HG03521 (cell line): ENCODE results near the gene ITPR1.

Experiments used
- ATAC-seq: cut with Tn5 transposase; IDR thresholded peaks from one replicate; pipeline ENCODE4 v1.9.1; 2021; ENCODE audit warnings: mild to moderate bottlenecking, moderate library complexity; ENCODE audit not compliant: unreplicated experiment

Gene ITPR1

DNA sequence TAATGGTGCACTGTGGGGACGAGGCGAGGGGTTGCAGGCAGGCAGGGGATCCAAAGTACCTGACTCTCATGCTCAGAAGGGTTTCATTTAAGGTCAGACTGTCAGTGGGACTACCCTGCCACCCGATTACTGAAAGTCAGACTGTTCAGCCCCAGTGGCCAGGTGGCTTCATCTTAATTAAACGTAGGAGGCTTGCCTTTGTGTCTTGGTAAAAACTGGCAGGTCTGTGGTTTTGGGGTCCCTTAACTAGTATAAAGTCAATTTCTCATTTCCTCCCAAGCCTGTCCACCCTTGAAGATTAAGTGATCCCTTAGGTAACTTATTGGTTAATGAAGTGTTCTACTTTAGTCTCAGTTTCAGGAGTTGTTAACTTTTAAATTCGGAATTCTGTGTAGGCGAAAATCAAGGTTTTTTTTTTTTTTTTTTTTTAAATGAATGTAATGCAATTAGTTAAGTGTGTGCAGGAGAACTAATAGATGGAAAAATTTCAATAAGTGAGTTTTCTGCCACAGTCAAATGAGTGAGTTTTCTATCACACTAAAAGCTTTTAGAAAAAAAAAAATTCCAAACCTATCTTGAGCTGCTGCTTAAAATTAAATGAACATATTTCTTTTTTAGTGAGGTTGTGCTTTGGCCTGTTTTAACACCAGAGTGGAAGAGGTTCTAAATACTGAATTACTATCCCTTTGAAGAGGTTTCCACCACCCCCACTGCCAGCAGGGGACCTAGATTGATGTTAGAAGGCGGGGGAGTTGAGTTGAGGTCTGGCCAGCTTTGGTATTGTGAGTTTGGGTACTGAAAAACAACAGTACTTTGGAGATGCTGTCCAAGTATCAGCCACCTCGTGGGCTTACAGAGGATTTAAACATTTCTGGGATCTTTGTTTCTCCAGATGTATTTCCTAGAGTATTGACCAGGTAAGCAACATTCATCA, 15.2 kb downstream of the ITPR1 start:
- ATAC-seq: peak; percentile 52

DNA sequence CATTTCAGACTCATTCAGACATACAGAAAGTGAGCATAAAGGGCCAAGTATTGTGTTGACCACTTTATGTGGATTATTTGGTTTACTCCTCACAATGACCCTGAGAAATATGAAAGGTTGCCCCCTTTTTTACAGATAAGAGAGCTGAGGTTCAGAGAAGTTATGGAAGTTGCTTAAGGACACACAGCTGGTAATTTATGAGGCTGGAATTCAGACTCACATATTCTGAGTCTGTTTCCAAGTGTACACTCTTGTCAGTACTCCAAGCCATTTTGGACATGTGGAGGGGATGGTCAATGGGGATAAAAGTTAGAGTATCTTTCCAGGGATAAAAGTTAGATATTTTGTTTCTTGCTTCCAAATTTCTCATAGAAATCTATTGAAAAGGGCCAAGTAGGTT, 15.9 kb downstream of the ITPR1 start:
- no peak for ATAC-seq

DNA sequence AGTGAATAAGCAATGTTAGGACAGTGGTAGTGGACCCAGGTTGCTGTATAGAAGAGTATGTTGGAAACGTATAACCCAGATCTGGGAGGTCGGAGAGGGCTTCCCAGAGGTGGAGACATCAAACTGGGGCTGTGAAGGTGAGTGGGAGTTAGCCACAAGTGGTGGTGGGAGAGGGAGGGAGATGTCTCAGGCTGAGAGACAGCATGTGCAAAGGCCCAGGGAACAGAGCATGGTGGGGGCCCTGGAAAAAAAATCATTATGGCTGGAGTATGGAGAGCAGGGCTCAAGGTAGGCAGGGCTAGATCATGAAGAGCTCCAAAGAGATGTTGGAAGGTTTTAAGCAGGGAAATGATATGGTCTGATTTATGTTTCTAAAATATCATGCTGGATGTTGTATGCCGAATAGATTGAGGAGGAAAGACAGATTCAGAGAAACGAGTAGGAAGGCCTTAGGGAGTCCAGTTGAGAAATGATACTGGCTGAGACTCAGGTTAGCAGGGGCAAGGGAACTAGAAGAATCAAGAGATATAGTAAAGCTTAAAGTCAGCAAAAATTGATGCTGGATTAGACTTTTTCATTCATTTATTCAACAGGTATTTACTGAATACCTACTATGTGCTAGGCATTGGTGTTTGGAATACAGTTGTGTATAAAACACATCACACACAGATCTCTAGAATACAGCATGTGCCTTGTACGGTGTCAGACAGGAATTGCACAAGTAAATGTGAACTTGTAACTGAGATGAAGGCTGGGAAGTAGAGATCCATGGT, 17.0 kb downstream of the ITPR1 start:
- ATAC-seq: no peak

DNA sequence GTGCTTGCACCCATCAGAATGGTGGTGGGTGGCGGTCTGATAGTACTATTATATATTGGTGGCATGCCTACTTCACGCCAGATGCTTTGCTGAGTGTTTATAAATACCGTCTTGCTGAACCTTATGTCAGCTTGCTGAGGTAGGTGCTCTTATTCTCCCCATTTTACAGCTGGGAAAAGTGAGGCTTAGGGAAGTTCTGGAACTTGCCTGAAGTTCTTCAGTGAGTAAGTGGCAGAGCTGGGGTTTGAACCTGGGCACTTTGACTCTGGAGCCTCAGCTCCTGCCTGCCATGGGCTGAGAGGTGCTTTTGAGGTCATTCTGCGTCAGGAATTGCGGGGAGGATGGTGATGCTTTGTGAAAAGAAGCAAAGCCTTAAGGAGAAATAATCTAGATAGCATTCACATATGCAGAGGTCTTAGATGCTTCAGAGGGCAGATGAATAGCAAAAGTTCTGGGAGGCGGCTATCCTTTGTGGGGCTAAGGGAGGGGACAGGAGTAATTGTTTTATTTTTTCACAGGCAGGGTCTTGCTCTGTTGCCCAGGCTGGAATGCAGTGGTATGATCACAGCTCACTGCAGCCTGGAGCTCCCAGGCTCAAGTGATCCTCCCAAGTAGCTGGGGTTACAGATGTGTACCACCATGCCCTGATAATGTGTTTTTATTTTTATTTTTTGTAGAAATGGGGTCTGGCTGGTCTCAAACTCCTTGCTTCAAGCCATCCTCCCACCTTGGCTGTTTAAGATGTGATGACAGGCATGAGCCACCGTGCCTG, 18.5 kb downstream of the ITPR1 start:
- ATAC-seq: no peak

DNA sequence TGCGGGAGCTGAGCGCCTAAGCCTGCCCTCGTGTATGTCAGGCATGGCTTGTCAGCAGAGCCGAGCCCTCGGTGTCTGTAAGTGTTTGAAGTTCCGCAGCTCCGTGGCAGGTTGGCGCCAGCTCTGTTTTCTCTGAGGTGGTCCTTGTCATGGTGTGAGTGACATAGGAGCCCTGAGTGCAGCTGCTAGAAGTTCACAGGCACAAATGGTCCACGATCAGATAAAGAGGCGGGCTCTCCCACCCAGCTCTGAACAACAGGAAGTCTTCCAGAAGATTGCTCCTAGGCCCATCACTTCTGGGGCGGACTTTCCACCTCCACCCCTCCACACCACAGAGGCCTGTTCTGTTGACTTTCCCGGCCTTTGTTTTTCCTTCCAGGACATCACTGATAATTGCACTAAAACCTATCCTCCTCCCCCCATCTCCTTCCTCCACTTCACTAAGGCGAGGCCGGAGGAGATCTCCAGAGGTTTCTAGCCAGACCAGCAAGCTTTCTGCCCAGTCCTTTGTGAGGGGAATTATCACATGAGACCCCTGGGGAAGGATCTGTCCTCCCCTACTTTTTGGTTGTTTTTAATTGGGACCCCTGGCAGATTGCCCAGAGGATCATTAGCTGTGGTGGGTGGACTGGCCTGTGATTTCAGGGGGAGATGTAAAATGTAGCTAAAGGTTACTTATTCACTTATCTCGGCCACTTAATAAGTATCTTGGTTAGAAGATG, 19.9 kb downstream of the ITPR1 start:
- ATAC-seq: no peak

DNA sequence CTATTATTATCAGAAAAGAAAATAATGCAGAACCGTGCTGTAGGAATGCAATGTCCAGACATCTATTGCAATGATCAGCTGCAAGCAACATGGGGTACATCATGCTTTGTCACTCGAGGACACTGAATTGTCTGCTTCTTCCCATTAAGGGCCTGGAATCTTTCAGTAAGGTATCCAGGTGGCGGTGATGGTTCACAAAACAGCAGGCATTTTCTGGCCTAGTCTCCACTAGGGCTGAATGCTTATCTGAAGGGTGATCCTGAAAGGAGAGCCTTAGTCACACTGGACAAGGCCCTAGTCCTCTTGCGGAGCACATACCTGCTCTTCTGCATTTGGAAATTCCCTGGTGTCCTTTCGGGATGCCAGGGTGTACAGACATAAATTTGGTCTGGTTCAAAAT, 21.2 kb downstream of the ITPR1 start:
- no peak for ATAC-seq

DNA sequence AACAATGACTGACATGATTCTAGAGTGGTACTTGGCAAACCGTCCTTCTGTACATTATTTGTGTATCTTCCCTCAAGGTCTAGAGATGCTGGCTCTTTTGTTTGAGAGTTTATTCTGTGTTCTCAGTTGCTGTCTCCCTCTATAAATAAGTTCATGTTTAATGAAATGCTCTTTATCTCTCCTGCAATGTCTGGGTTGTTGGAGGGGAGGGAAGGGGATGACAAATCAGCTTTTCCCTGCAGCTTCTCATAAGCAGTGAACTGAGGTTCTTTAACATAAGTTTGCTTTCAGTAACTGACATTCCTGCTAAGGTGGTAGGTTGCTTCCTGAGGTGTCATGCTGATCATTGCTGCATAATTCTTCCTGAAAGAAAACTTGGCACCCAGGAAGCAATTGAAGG, 21.8 kb downstream of the ITPR1 start:
- ATAC-seq: no peak

DNA sequence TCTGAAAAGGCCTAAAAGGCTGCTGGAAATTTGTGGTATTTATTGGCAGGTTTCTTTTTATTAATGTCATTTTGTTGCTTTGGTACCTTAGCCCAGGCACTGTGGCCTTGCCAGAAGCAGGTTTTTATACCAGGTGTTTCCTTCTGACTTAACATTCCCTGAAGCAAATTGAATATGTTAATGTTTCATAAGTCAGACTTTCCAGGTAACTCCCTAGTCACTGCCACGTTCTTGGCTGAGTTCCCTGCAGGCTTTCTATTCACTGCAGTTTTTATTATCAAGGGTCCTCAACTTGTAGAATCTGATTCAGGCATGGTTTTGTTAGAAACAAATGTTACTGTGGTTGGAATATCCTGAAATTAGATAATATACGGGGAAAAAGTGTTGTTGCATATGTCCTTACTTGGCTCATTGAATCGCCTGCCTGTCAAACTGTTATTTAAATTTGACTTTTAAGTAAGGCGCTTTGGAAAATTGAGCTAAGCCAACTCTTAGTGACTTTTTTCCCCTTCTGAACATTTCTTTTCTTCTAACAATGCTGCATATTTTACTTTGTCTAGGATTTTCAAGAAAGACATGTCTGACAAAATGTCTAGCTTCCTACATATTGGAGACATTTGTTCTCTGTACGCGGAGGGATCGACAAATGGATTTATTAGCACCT, 22.9 kb downstream of the ITPR1 start:
- ATAC-seq: no peak

DNA sequence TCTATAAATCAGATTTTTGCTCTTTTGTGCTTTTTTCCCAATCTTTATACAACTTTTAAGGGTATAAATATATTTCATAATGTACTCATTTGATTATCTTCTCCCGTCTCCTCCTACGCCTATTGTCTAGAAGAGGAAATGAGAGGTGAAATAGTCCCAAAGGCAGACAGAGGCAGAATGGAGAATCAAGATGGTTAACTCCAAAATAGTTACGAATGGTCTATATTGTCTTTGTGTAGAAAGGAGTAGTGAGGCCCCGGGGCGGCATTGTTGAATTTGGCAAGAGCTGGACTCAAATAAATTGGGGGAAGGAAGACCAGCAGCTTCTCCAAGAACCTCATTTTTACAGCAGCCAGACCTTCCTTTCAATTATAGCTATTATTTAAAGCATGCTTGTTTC, 23.9 kb downstream of the ITPR1 start:
- ATAC-seq: no peak

DNA sequence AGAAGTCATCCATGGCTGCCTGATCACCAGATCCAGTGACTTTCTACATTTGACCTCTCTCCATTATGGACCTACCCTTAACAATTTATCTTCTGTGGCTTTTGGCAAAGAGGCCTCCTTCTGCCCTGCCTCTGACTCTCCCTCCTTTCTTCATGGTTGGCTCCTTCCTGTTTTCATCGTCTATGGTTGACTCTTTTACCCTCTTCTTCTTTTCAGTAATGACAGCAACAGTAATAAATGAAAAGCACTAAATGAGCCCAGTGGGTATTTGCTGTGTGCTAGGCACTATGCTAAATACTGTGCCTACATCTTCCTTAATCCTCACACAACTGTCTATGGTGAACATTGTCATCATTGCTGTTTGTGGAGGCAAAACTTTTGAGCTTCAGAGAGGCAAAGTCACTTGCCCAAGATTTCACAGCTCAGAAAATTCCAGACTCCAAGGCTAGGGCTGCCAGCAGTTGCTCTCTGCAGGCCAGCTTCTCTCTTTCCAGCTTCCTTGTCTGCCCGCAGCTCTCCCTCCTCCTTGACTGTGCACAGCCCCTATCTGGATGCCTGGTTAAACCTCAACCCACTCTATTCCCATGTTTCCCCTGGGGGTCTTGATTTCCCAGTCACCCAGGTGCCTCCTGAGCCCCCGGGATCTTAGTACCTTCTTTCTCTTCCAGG, 24.6 kb downstream of the ITPR1 start:
- no peak for ATAC-seq

DNA sequence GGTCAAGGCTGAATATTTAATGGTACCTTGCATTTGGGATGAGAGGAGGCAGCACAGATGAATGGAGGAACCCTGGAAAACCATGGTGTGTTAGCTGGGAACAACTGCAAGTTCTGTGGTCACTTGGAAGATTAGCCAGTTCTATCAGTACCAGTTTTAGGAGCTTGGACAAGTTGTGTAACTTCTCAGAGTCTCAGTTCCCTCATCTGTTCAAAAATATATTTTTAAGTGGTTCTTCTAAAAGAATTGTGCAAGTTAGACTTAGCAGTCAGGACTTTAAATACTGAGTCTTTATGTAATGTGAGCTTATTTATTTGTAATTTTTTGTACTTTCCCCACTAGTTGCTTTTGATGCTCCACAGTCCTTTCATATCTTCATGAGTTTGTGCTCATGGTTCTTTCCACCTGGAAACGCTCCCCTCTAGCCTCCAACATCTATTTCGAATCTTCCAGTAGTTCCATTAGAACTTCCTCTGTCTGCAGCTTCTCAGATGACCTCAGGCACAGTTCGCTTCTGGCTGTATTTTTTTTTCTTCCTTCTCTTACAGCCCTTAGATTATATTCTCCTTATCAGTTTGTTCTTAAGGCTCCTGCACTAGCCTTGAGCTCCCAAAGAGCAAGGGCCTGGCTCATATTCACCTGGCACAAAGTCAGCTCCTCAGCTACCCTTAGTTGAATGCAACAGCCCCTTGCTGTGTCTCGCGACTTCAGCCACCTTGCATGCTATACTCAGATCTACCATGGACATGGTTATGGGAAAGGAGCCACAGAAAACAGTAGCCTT, 27.1 kb downstream of the ITPR1 start:
- ATAC-seq: no peak

DNA sequence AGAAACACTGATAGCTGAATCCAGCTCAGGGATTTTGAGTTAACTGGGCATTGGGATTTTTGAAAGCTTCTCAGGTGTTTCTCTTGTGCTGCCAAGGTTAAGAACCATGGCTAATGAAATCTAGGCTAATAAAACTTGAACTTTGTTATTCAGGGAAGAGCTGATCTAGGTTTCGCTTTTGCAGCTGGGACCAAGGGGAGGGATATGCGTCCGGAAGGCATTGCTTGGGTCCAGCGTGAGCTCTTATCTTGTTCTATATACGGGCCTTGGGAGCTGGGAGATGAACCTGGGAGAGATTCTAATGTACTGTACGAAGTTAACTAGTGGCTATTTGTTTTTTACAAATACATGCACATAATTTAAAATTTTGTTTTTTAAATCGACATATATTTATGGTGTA, 29.8 kb downstream of the ITPR1 start:
- ATAC-seq: no peak

DNA sequence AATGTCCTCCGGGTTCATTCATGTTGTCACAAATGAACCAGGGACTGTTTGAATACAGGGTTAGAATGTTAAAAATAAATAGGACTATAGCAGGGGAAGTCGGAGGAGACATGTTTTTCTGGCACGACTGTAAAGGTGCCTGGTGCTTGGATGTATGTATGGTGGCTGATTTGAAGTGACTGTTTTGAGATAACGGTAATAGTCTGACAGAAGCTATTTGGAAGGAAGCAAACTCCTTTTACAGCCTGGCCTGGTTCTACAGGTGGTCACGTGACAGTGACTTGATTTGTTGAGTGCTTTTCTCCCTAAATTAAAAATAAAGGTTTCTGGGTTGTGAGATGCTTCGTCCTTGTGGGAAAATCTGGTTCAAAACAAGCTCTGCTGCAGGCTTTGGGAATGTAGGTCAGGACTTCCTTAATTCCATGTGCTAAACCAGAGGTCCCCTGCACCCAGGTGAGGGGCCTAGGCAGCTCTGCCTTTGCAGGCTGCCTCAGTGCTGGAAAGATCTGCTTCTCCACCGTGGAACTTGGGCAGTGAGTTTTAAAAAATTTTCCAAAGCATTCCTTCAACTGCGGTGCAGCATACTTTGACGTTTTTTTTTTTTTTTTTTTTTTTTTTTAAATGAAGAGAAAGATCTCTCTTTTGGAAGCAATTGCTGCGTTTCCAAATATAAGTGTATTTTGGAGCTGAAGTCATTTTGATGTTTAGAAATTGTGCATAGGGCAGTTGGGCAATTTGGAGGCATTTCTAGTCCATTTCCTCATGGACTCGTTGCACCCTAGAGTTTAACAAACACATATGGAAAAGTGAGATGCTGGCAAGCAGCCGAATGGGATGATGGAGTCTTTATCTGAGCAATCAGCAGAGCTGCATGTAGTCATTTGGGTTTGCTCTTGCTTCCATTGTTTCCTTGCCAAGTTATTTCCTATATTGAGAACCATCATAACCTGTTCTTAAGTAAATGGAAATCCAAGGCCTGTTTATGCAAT, 30.9 kb downstream of the ITPR1 start:
- no peak for ATAC-seq

DNA sequence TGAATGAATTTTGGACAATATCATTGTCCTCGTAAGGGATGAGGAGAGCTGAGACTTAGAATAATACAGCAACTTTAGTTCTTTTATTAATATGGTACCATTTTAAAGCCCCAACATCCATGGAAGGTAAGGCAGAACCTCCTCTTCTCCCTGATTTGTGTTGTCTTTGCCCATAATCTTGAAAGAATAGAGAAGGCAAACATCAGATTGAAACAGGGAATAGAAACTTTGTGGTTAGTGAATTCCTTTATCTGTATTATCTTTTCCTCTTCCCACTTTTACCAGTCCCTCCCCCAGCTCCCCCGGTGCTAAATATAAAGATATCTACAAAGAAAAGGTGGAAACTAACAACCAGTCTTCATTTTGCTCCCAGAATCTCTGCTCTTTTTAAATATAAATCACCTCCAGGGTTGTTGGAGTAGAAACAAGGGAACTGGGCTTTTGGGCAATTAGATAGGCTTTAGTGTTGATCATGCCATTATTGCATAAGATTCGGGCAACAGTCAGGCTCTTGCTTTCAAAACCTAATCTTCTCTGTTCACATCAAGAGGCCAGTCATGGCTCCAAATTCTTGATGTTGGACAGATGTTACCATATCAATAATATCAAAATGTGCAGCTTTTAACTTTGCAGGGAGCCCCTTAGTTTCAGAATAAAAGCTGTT, 32.5 kb downstream of the ITPR1 start:
- no peak for ATAC-seq

DNA sequence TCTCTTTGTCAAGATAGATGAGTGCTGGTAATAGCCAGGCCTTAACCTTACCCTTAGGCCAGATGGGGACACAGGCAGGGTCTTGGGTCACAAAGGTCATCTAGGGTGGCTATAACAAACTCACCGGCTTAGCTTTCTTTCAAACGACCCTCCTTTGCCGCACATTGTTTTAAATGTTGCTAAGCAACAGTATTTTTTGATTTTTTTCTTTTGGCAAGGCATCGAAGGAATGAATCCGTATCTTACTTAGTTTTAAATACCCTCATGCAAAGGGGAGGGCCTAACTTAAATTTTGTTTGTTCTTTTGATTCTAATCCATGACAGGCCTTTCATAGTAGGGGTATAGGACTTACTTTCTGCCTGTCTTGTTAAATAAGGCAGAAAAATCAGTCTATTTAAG, 35.2 kb downstream of the ITPR1 start:
- ATAC-seq: no peak

DNA sequence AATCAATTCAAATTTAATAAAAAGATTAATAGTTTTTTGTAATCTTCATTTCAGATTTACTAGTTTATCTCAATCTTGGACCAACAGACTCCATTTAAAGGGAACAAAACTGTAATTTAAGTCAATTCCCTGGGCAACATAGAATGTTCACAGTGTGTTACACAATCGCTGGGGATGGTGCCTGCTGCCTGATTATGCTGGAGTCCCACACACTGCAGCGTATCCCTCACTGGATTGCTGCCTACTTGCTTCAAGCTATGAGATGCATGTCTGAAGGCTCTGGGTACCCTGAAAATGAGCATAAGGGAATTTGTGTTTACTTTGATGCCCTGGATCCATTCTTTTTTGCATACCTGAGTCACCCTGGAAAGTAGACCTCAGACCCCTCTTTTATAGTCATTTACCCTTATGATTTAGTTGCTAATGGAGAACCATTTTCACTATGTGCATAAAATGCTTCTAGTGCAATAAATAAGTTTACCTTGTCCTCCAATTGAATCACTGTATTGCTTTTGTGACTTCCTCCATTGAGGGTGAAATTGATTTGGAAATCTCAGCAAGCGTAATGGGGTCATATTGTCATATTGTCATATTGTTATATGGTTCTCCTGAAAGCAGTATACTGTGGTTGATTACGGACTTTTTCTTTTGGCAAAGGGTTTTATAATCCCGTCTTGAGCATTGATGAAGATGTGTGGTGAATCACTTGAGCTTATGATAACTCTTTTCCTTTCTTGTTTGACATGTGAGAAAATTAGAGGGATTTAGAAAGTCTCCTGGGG, 35.9 kb downstream of the ITPR1 start:
- no peak for ATAC-seq
